Stimulated activated memory B cell treated with anti-CD40 and anti-IgM and Interleukin-4, amounts not matched to agents 10 μg/mL and 1 μg/mL and 100 μg/mL, for 72 hours (primary cell): ENCODE data around the gene P4HA3.
"Not testable (repeated sequence)": the region's sequence is repeated elsewhere in the genome, so short reads cannot be mapped to it uniquely, and the experiment has no call there.

Source experiments
- ATAC-seq: fragments of 150-1000 bp; cut with Tn5 transposase; 2 replicates; pipeline ENCODE4 v1.10.0; 2021
- H3K27ac Mint-ChIP-seq: one replicate; pipeline ENCODE4 v1.8.0; 2022; ENCODE audit warnings: mild to moderate bottlenecking, mixed read lengths
- H3K27me3 Mint-ChIP-seq: one replicate; pipeline ENCODE4 v1.8.0; 2022; ENCODE audit warnings: mixed read lengths
- H3K36me3 Mint-ChIP-seq: one replicate; pipeline ENCODE4 v1.8.0; 2022; ENCODE audit warnings: mixed read lengths
- H3K4me1 Mint-ChIP-seq: one replicate; pipeline ENCODE4 v1.8.0; 2022; ENCODE audit warnings: mixed read lengths
- H3K4me3 Mint-ChIP-seq: one replicate; pipeline ENCODE4 v1.8.0; 2022; ENCODE audit warnings: mild to moderate bottlenecking, moderate library complexity, mixed read lengths
- H3K9me3 Mint-ChIP-seq: one replicate; pipeline ENCODE4 v1.8.0; 2022; ENCODE audit warnings: mixed read lengths

Gene P4HA3

DNA sequence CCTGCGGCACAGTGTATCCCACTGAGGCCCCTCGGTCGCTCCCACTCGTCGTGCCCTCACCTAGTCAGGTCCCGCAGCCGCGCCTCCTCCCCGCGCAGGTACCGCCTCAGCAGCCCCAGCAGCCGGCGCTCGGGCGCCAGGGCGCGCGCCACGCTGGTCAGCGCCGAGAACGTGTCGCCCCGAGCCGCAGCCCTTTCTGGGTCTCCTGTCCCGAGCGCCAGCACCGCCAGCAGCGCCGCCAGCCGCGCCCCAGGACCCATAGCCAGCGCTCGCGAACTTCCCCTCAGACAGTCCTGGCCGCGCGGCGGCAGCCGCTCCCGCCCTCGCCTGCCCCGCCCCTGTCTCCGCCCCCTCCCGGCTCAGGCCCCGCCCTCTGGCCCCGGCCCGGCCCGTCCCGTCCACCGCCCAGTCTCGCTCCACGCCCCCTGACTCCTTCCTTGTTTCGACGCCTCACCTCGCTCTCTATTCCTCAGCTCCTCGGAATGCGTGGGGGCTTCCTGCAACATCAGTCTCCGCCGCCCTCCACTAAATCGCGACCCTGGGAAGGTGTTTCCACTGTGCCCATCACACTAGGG is at the start of gene P4HA3:
Gene P4HA3, minus strand, starts transcription at position 289 of the 575 bp plus-strand sequence. Its CDS starts 29 bp downstream, at position 260.
- H3K9me3 Mint-ChIP-seq, result peaks cover 13% of the 10 kb centered on the region
- peaks cover 6% of the 10 kb centered on the region for H3K4me1 Mint-ChIP-seq
- H3K4me3 Mint-ChIP-seq, result peak within 1 kb of the TSS; percentile 64
- H3K36me3 Mint-ChIP-seq, result peaks cover 5% of the 10 kb centered on the region
- H3K27me3 Mint-ChIP-seq, result peaks cover 47% of the 10 kb centered on the region
- peak; percentile 80 for ATAC-seq
- H3K27ac Mint-ChIP-seq, result no peak within 1 kb of the TSS

GRCh38 chr11:74357449-74357848 is 46.0 kb upstream of the P4HA3 start:
- no peaks in the 10 kb centered on the region for H3K4me1 Mint-ChIP-seq
- H3K27ac Mint-ChIP-seq, result no peak overlapping the region
- no peak overlapping the region for H3K4me3 Mint-ChIP-seq
- peaks cover 60% of the 10 kb centered on the region for H3K36me3 Mint-ChIP-seq
- no peaks in the 10 kb centered on the region for H3K9me3 Mint-ChIP-seq
- H3K27me3 Mint-ChIP-seq, result no peaks in the 10 kb centered on the region
- no peak for ATAC-seq

- Mint-ChIP-seq H3K27me3 (no peaks in the 10 kb centered on the region), H3K36me3 (peaks cover 42% of the 10 kb centered on the region), H3K27ac (no peak overlapping the region), H3K9me3 (no peaks in the 10 kb centered on the region), H3K4me3 (no peak overlapping the region), H3K4me1 (no peaks in the 10 kb centered on the region)
- ATAC-seq, result no peak
Measured at GRCh38 chr11:74355626-74356025, 44.2 kb upstream of the P4HA3 start.

- Mint-ChIP-seq H3K27me3 (no peaks in the 10 kb centered on the region), H3K4me1 (no peaks in the 10 kb centered on the region), H3K9me3 (no peaks in the 10 kb centered on the region), H3K4me3 (no peak overlapping the region), H3K27ac (no peak overlapping the region), H3K36me3 (peaks cover 36% of the 10 kb centered on the region)
- no peak for ATAC-seq
Measured at GRCh38 chr11:74354036-74354435, 42.6 kb upstream of the P4HA3 start.

DNA sequence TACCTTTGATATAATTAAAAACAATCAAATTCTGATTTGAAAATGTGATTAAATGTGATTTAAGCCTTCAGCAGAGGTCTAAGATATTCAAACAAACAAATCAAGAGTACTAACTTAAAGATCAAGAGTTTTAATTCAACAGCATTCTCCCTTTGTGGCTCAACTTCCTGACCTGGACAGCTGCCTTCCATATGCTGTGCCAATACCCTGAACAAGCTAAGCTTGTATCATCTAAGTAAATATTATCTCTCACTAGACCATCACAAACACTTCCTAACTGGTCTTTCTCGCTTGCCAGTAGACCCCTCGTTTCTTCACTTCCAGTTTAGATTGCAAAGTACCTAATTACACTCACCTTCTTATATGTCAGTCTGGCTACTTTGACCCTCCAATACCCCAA is 35.9 kb upstream of the P4HA3 start:
- Mint-ChIP-seq H3K27me3 (no peaks in the 10 kb centered on the region), H3K4me3 (no peak overlapping the region), H3K9me3 (no peaks in the 10 kb centered on the region), H3K27ac (no peak overlapping the region), H3K4me1 (no peaks in the 10 kb centered on the region), H3K36me3 (peaks cover 30% of the 10 kb centered on the region)
- no peak for ATAC-seq

DNA sequence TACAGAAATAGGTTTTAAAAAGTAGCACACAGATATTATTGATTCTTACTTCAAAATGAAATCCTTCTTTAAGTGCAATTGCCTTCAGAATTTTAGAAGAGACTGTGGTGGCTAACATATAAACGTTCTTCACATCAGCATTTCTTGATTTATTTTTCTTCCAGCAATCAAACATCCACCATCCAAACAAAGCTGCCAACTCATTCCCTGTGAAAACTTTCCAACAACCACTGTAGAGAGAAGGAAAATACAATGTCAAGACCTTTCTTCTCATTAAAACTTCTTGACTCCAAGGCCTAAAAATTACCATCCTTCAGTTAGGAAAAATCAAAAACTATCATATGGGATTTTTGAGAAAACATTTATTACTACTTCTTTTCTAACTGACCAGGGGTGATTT is 34.0 kb upstream of the P4HA3 start:
- Mint-ChIP-seq H3K27ac (no peak overlapping the region), H3K4me1 (no peaks in the 10 kb centered on the region), H3K9me3 (no peaks in the 10 kb centered on the region), H3K27me3 (no peaks in the 10 kb centered on the region), H3K36me3 (peaks cover 42% of the 10 kb centered on the region), H3K4me3 (no peak overlapping the region)
- no peak for ATAC-seq

DNA sequence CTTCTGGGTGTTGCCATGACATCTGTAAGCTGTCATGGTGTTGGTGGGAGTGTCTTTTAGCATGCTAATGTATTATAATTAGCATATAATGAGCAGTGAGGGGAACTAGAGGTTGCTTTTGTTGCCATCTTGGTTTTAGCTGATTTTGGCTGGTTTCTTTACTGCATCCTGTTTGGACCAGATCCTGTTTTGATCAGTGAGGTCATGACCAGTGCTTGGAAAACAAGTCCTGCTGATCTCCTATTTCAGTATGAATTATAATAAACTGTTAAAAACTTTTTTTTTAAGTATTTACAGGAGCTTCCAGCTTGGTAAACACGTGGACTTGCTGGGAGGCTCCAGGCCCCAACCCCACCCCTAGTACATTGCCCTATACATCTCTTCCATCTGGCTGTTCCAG is 30.5 kb upstream of the P4HA3 start:
- no peaks in the 10 kb centered on the region for H3K4me1 Mint-ChIP-seq
- H3K4me3 Mint-ChIP-seq, result no peak overlapping the region
- no peak for ATAC-seq
- no peak overlapping the region for H3K27ac Mint-ChIP-seq
- H3K9me3 Mint-ChIP-seq, result no peaks in the 10 kb centered on the region
- no peaks in the 10 kb centered on the region for H3K27me3 Mint-ChIP-seq
- peaks cover 45% of the 10 kb centered on the region for H3K36me3 Mint-ChIP-seq

GRCh38 chr11:74339619-74340018 is 28.2 kb upstream of the P4HA3 start:
- no peaks in the 10 kb centered on the region for H3K9me3 Mint-ChIP-seq
- H3K4me1 Mint-ChIP-seq, result no peaks in the 10 kb centered on the region
- no peaks in the 10 kb centered on the region for H3K27me3 Mint-ChIP-seq
- H3K27ac Mint-ChIP-seq, result no peak overlapping the region
- peaks cover 44% of the 10 kb centered on the region for H3K36me3 Mint-ChIP-seq
- no peak overlapping the region for H3K4me3 Mint-ChIP-seq
- no peak for ATAC-seq

GRCh38 chr11:74338963-74339362 is 27.5 kb upstream of the P4HA3 start:
- no peaks in the 10 kb centered on the region for H3K4me1 Mint-ChIP-seq
- no peak overlapping the region for H3K4me3 Mint-ChIP-seq
- peaks cover 38% of the 10 kb centered on the region for H3K36me3 Mint-ChIP-seq
- no peak for ATAC-seq
- no peak overlapping the region for H3K27ac Mint-ChIP-seq
- no peaks in the 10 kb centered on the region for H3K27me3 Mint-ChIP-seq
- no peaks in the 10 kb centered on the region for H3K9me3 Mint-ChIP-seq

DNA sequence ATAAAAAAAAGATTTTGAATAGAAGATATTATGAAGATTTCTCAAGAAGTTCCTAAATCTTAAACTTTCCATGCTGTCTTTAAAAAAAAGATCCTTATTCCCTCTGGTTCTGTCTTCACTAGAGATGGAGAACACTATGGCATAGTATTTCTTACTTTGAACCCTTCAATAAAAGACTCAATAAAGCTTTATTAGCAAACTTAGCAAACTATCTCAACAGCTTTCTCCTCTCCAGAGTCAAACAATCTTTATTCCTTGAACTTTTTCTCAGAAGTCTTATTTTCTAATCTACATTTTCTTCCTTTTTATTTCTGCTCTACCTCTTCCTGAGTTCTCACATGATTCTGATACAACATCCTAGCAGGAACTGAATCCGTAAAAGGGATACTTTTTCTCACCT is 21.8 kb upstream of the P4HA3 start:
- ATAC-seq, result no peak
- Mint-ChIP-seq H3K4me1 (no peaks in the 10 kb centered on the region), H3K36me3 (peaks cover 18% of the 10 kb centered on the region), H3K27ac (no peak overlapping the region), H3K4me3 (no peak overlapping the region), H3K27me3 (no peaks in the 10 kb centered on the region), H3K9me3 (no peaks in the 10 kb centered on the region)

DNA sequence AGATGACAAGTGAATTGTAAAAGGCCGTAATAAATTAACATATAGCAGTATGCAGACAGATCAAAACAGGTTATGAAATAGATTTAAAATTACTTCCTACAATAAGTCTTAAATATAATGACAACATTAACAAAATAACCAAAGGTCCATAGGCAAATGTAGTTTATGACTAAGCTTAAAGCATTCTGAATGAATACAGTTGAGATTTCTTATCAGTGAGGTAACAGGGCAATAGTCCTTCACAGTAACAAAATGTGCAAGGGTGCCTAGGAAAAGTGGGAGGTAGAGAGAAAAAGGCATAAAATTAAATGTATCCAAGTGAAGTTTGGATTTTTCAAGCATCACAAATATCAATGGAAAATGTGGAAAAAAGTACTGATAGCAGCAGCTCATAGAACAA is 20.9 kb upstream of the P4HA3 start:
- no peak overlapping the region for H3K4me3 Mint-ChIP-seq
- no peak overlapping the region for H3K27ac Mint-ChIP-seq
- H3K36me3 Mint-ChIP-seq, result peaks cover 22% of the 10 kb centered on the region
- H3K4me1 Mint-ChIP-seq, result no peaks in the 10 kb centered on the region
- no peaks in the 10 kb centered on the region for H3K27me3 Mint-ChIP-seq
- H3K9me3 Mint-ChIP-seq, result no peaks in the 10 kb centered on the region
- ATAC-seq, result no peak

- H3K27me3 Mint-ChIP-seq, H3K27ac Mint-ChIP-seq, ATAC-seq, H3K9me3 Mint-ChIP-seq, H3K4me3 Mint-ChIP-seq, H3K4me1 Mint-ChIP-seq: not testable (repeated sequence)
- peaks cover 14% of the 10 kb centered on the region for H3K36me3 Mint-ChIP-seq
Measured at GRCh38 chr11:74331000-74331399, 19.6 kb upstream of the P4HA3 start.

DNA sequence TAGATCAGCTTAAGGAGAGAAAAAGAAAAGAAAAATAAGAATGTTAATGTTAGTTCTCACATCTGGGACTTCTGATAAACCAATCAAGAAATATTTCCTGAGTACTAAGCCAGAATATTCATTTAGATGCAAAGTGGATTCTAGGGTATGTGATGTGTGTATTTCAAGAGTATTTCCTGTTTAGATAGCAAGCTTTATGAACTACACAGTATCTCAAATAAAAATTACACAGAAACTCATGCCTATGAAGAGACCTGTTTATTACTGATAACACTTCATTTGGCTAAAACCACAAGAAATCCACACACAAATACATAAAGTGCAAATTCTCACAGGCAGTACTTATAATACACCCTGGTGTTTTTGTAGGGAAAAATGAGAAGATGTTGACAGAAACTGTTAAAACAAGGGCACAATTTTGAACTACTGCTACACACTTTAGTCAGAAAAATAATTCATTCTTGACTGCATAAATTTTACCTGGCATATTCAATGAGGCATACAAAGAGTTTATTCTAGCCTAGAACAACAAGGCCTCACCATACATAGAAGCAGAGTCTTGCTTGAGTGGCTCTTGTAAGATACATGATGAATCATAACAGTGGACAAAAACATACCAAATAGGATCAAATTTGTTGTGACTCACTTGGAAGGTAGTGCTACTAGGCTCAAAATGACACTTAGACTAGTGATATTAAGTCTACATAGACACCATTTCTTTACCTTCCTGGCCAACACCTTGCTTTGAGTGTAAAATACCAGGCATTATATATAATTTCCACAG is 18.8 kb upstream of the P4HA3 start:
- H3K4me1 Mint-ChIP-seq, result no peaks in the 10 kb centered on the region
- no peaks in the 10 kb centered on the region for H3K9me3 Mint-ChIP-seq
- peaks cover 13% of the 10 kb centered on the region for H3K36me3 Mint-ChIP-seq
- no peak overlapping the region for H3K4me3 Mint-ChIP-seq
- no peaks in the 10 kb centered on the region for H3K27me3 Mint-ChIP-seq
- no peak overlapping the region for H3K27ac Mint-ChIP-seq
- no peak for ATAC-seq

- H3K27ac Mint-ChIP-seq, result no peak overlapping the region
- H3K9me3 Mint-ChIP-seq, result no peaks in the 10 kb centered on the region
- H3K4me3 Mint-ChIP-seq, result no peak overlapping the region
- peaks cover 2% of the 10 kb centered on the region for H3K4me1 Mint-ChIP-seq
- ATAC-seq, result no peak
- H3K36me3 Mint-ChIP-seq, result peaks cover 6% of the 10 kb centered on the region
- H3K27me3 Mint-ChIP-seq, result no peaks in the 10 kb centered on the region
Measured at GRCh38 chr11:74327076-74327475, 15.6 kb upstream of the P4HA3 start.

DNA sequence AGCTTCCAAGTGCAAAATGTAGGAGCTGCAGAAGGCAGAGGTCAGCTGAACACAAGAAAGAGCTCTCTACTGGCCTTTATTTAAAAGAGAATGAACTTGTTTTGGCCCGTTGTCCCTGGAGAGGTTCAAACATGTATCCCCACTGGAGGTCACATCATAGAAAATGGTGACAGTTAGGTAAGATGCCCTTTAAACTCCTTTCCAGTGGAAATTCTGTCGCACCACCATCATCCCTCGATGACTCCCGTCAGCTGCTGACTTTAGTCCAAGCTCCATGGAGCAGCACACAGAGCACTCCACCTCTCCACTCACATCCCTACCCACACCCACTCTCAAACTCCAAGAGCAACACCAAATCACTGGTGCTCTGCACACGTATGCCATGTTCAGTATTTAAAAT is 15.2 kb upstream of the P4HA3 start:
- ATAC-seq, result no peak
- Mint-ChIP-seq H3K36me3 (peaks cover 6% of the 10 kb centered on the region), H3K4me1 (peaks cover 6% of the 10 kb centered on the region), H3K27ac (no peak overlapping the region), H3K9me3 (no peaks in the 10 kb centered on the region), H3K27me3 (no peaks in the 10 kb centered on the region), H3K4me3 (no peak overlapping the region)
